Measurements from ENCODE around the gene MRPS2. TPM values are rescaled to one million over a fixed set of nuclear protein-coding genes. Genes with fewer than 3 reads are reported as not detected.
A peak's percentile ranks its signal among the peaks of the same experiment; 100 is the strongest.

MRPS2 gene
- total RNA-seq, 2 donors from 2014 or later = 15.8 to 35.0 TPM

GRCh38 chr9:135468854-135469521 lies 31.5 kb upstream of the MRPS2 start:
- DNase-seq (no peak), ATAC-seq (no peak)
- WGBS, 2 donors = 52 to 64% methylated on average over 15 to 16 of the region's 16 CpGs
- Histone ChIP-seq H3K27ac (no peak overlapping the region), H3K9me3 (no peaks in the 10 kb centered on the region), H3K4me3 (no peak overlapping the region), H3K4me1 (no peaks in the 10 kb centered on the region), H3K27me3 (no peaks in the 10 kb centered on the region), H3K36me3 (replicated peaks in 1 of 2; ENCODE audit: insufficient read depth in 1 of 2, low read depth in 2 of 2) (no peaks in the 10 kb centered on the region)
- intact Hi-C loops (cut with DNase I) = no loop called here
- TF ChIP-seq POLR2A (IDR thresholded peaks at IDR 0.05) (no peak), CTCF (IDR thresholded peaks at IDR 0.05) (no peak)

GRCh38 chr9:135471791-135472640 lies 28.5 kb upstream of the MRPS2 start:
- no peak for DNase-seq
- Histone ChIP-seq H3K9me3 (no peaks in the 10 kb centered on the region), H3K36me3 (replicated peaks in 1 of 2; ENCODE audit: insufficient read depth in 1 of 2, low read depth in 2 of 2) (no peaks in the 10 kb centered on the region), H3K4me1 (peaks cover 4% of the 10 kb centered on the region), H3K27ac (no peak overlapping the region), H3K4me3 (no peak overlapping the region), H3K27me3 (no peaks in the 10 kb centered on the region)
- intact Hi-C loops (cut with DNase I) = no loop called here
- no peak for ATAC-seq
- WGBS, 2 donors = 77 to 78% methylated on average over 23 of the region's 23 CpGs
- no peak for TF ChIP-seq POLR2A (IDR thresholded peaks at IDR 0.05)
- no peak for TF ChIP-seq CTCF (IDR thresholded peaks at IDR 0.05)

GRCh38 chr9:135473972-135474543 lies 26.4 kb upstream of the MRPS2 start:
- Histone ChIP-seq H3K27me3 (no peaks in the 10 kb centered on the region), H3K4me1 (peaks cover 16% of the 10 kb centered on the region), H3K9me3 (no peaks in the 10 kb centered on the region), H3K36me3 (replicated peaks in 1 of 2; ENCODE audit: insufficient read depth in 1 of 2, low read depth in 2 of 2) (no peaks in the 10 kb centered on the region), H3K4me3 (no peak overlapping the region), H3K27ac (no peak overlapping the region)
- 42 to 71% methylated on average over 7 to 8 of the region's 12 CpGs for WGBS, 2 donors
- DNase-seq (no peak), ATAC-seq (no peak)
- TF ChIP-seq CTCF (IDR thresholded peaks at IDR 0.05) = no peak
- intact Hi-C loops (cut with DNase I) = no loop called here

- DNase-seq (peak in 1 of 4 donors; percentile 30), ATAC-seq (no peak)
- intact Hi-C loops (cut with DNase I) = no loop called here
- no peak overlapping the region for H3K27ac ChIP-seq
- no peaks in the 10 kb centered on the region for H3K36me3 ChIP-seq (replicated peaks in 1 of 2; ENCODE audit: insufficient read depth in 1 of 2, low read depth in 2 of 2)
- 23 to 27% methylated on average over 12 of the region's 12 CpGs for WGBS, 2 donors
- H3K27me3 ChIP-seq = no peaks in the 10 kb centered on the region
- no peak for TF ChIP-seq POLR2A (IDR thresholded peaks at IDR 0.05)
- no peak for TF ChIP-seq CTCF (IDR thresholded peaks at IDR 0.05)
- H3K9me3 ChIP-seq = no peaks in the 10 kb centered on the region
- H3K4me3 ChIP-seq = no peak overlapping the region
- H3K4me1 ChIP-seq = peaks cover 16% of the 10 kb centered on the region
Measured at GRCh38 chr9:135474915-135475314, 25.6 kb upstream of the MRPS2 start.

Data from body of pancreas (tissue), 4 donors.